Fibroblast of gingiva (primary cell): ENCODE results near the gene GPX1.

Experiments
- DNase-seq: peaks from one replicate; pipeline ENCODE4 v3.0.0-alpha.2; 2011; ENCODE audit warnings: low read depth

Gene GPX1

DNA sequence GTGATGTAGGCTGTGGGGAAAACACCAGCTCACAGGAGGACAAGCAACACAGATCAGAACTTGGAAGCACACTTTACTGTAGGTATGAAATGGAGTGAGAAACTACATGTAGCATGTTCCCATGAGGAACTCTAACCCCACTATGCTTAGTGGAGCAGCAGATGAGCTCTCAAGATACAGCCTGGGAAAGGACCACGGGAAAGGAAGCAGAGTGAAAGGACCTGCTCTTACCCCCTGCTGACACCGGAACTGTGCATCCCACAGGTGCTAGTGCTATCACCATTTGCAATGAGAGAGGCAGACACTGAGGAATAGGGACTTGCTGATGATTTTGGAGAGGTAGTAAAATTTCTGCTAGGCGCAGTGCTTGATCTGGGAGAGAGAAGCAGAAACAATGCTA is 46.9 kb downstream of the GPX1 start:
- no peak for DNase-seq

DNA sequence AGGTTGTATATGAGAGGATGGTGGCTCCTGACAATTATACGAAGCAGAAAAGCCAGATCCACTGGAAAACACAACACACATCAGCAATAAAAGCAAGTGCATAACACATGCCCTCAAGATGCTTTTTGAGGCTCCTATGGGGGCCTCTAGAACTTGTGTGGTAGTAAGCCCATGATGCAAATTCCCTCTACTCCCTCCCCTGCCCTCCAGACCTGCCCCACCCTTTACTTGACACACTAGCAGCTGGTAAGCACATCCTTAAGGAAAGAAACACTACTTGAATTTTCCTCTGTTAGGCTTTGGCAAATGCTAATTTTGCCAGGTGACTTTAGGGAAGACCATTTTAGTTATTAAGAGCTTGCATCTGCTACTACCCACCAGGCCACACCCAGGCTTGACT is 47.5 kb downstream of the GPX1 start:
- DNase-seq, result no peak
